ENCODE results near the gene ABCC1.

Gene ABCC1

GRCh38 chr16:15967655-15968315 is 18.4 kb downstream of the ABCC1 start:
- DNase-seq: no peak

- DNase-seq: peak; percentile 29 to 44 (median 43)
These were observed 20.8 kb downstream of the ABCC1 start for GRCh38 chr16:15970202-15970601.

- DNase-seq: no peak
These were observed 21.5 kb downstream of the ABCC1 start for GRCh38 chr16:15970743-15971439.

GRCh38 chr16:15971440-15971815 is 22.0 kb downstream of the ABCC1 start:
- DNase-seq: no peak

GRCh38 chr16:15972046-15972868 is 22.8 kb downstream of the ABCC1 start:
- no peak for DNase-seq

GRCh38 chr16:15973421-15973820 is 24.0 kb downstream of the ABCC1 start:
- DNase-seq: no peak

- DNase-seq: no peak
These were observed 24.6 kb downstream of the ABCC1 start for GRCh38 chr16:15974057-15974456.

GRCh38 chr16:15975172-15975571 is 25.8 kb downstream of the ABCC1 start:
- DNase-seq: no peak

GRCh38 chr16:15976225-15976812 is 26.9 kb downstream of the ABCC1 start:
- peak in 1 of 3 donors; percentile 37 for DNase-seq

GRCh38 chr16:15976929-15977637 is 27.7 kb downstream of the ABCC1 start:
- peak; percentile 93 to 98 (median 94) for DNase-seq

- no peak for DNase-seq
These were observed 30.4 kb downstream of the ABCC1 start for GRCh38 chr16:15979801-15980200.

- peak in 1 of 3 donors; percentile 25 for DNase-seq
These were observed 30.9 kb downstream of the ABCC1 start for GRCh38 chr16:15980329-15980728.

GRCh38 chr16:15981382-15981781 is 32.0 kb downstream of the ABCC1 start:
- DNase-seq: no peak

- DNase-seq: peak in 2 of 3 donors; percentile 20 to 35
These were observed 32.9 kb downstream of the ABCC1 start for GRCh38 chr16:15982194-15982915.

GRCh38 chr16:15983898-15984297 is 34.5 kb downstream of the ABCC1 start:
- DNase-seq: no peak

- DNase-seq: no peak
These were observed 35.7 kb downstream of the ABCC1 start for GRCh38 chr16:15985144-15985543.

GRCh38 chr16:15986261-15986660 is 36.8 kb downstream of the ABCC1 start:
- DNase-seq: no peak

GRCh38 chr16:15988268-15989013 is 39.0 kb downstream of the ABCC1 start:
- DNase-seq: peak in 1 of 3 donors; percentile 11

GRCh38 chr16:15990902-15991301 is 41.5 kb downstream of the ABCC1 start:
- no peak for DNase-seq

GRCh38 chr16:15993128-15993527 is 43.7 kb downstream of the ABCC1 start:
- no peak for DNase-seq

GRCh38 chr16:15993541-15993940 is 44.1 kb downstream of the ABCC1 start:
- no peak for DNase-seq

Measured in suppressor macrophage treated with lipopolysaccharide for 1 hour (primary cell).